GM12878 (cell line): ENCODE results near the gene PHF20. TPM values are rescaled to one million over a fixed set of nuclear protein-coding genes. Genes with fewer than 3 reads are reported as not detected.

ENCODE experiments used
- ATAC-seq: fragments of 200-7000 bp; cut with Tn5 transposase; 3 replicates; pipeline ENCODE4 v1.9.1; 2020; ENCODE audit warnings: mild to moderate bottlenecking, moderate library complexity
- BruUV-seq: library from RNA; stranded (reverse); fragments of 400-500 nt; replicated peaks from 2 replicates; lab custom pipeline; 2021; lab: Mats Ljungman, UMichigan
- CTCF ChIA-PET: fragments of 300-600 bp; sonication (Branson Sonifier 250); formaldehyde crosslinking; extraction: SDS; loops from one replicate; lab custom pipeline; 2021; ENCODE audit warnings: inconsistent platforms; lab: Yijun Ruan, JAX
- POLR2A ChIA-PET: fragments of 350-600 bp; formaldehyde crosslinking; extraction: SDS; loops from one replicate; lab custom pipeline; 2021; ENCODE audit warnings: inconsistent platforms; lab: Charles Lee
- RAD21 ChIA-PET: fragments of 300-600 bp; sonication (Branson Sonifier 250); formaldehyde crosslinking; loops from one replicate; lab custom pipeline; 2023; ENCODE audit warnings: antibody characterized with exemption; ENCODE audit not compliant: unreplicated experiment; lab: Charles Lee
- SMC1A ChIA-PET: fragments of 300-600 bp; sonication (Branson Sonifier 250); formaldehyde crosslinking; loops from one replicate; lab custom pipeline; 2023; ENCODE audit not compliant: unreplicated experiment, uncharacterized antibody; lab: Charles Lee
- DNase-seq: peaks from one replicate; pipeline ENCODE4 v3.0.0-alpha.2; 2011; ENCODE audit warnings: low read depth, low spot score
- FAIRE-seq: peaks from 3 replicates; lab custom pipeline; 2011; peaks lifted over from hg19 to GRCh38; lab: Jason Lieb, UNC
- H2AFZ ChIP-seq: 2 replicates; pipeline ENCODE4 v1.6.0; 2011; ENCODE audit warnings: low read depth, low read length, control low read depth; ENCODE audit not compliant: control insufficient read depth
- H3K27ac ChIP-seq: 2 replicates; pipeline ENCODE4 v1.5.1; 2011; ENCODE audit warnings: control low read depth; ENCODE audit not compliant: control insufficient read depth, insufficient read depth
- H3K27me3 ChIP-seq, 2 experiments: replicated peaks in 1 of 2; 2 replicates each; pipeline versions ENCODE4 v1.6.0 to v1.6.1; 2011; ENCODE audit warnings: low read length in 1 of 2; ENCODE audit not compliant: control insufficient read depth in 2 of 2, insufficient read depth in 2 of 2
- H3K36me3 ChIP-seq, 2 experiments: 2 replicates each; pipeline ENCODE4 v1.5.1; 2011; ENCODE audit warnings: low read length in 1 of 2; ENCODE audit not compliant: control insufficient read depth in 2 of 2, insufficient read depth in 2 of 2
- H3K4me1 ChIP-seq: 2 replicates; pipeline ENCODE4 v1.6.1; 2011; ENCODE audit warnings: mild to moderate bottlenecking, low read length, moderate library complexity, mixed read lengths; ENCODE audit not compliant: control insufficient read depth, insufficient read depth
- H3K4me2 ChIP-seq: 2 replicates; pipeline ENCODE4 v1.6.0; 2011; ENCODE audit warnings: control low read depth; ENCODE audit not compliant: control insufficient read depth, insufficient read depth
- H3K4me3 ChIP-seq: fragments of 200-600 bp; sonication (generic); 2 replicates; pipeline ENCODE4 v1.5.1; 2016
- H3K79me2 ChIP-seq: 2 replicates; pipeline ENCODE4 v1.6.0; 2011; ENCODE audit warnings: low read length; ENCODE audit not compliant: control insufficient read depth, insufficient read depth
- H3K9ac ChIP-seq: 2 replicates; pipeline ENCODE4 v1.8.0; 2011; ENCODE audit warnings: low read length, control low read depth, mixed read lengths; ENCODE audit not compliant: control insufficient read depth, insufficient read depth
- H3K9me3 ChIP-seq: replicated peaks from 3 replicates; pipeline ENCODE4 v1.5.1; 2011; ENCODE audit warnings: mild to moderate bottlenecking, low read length; ENCODE audit not compliant: control insufficient read depth, insufficient read depth
- H4K20me1 ChIP-seq: 2 replicates; pipeline ENCODE4 v1.6.0; 2011; ENCODE audit not compliant: control insufficient read depth, insufficient read depth
- BACH1 ChIP-seq: fragments of 450-650 bp; IDR thresholded peaks from 2 replicates; pipeline ENCODE4 v1.6.1; 2017; ENCODE audit warnings: mild to moderate bottlenecking, borderline replicate concordance
- EGR1 ChIP-seq, 2 experiments: IDR thresholded peaks; 1 replicate in 1 of 2; 2 replicates in 1 of 2; pipeline ENCODE4 v1.6.1; 2011 to 2012; ENCODE audit warnings: low read depth in 2 of 2, low read length in 2 of 2, borderline replicate concordance in 1 of 2, mild to moderate bottlenecking in 1 of 2, moderate library complexity in 1 of 2
- HCFC1 ChIP-seq: fragments of 150-350 bp; IDR thresholded peaks from 2 replicates; pipeline ENCODE4 v1.6.1; 2014; ENCODE audit warnings: low read length
- HDAC2 ChIP-seq: fragments of 200-600 bp; sonication (generic); IDR thresholded peaks from 2 replicates; pipeline ENCODE4 v1.6.1; 2017
- JUND ChIP-seq: IDR thresholded peaks from 2 replicates; pipeline ENCODE4 v1.6.1; 2012; ENCODE audit warnings: low read depth, mild to moderate bottlenecking, low read length, improper control_type of control experiment, moderate library complexity
- NFXL1 ChIP-seq: fragments of 450-650 bp; IDR thresholded peaks from 2 replicates; pipeline ENCODE4 v1.6.1; 2017; ENCODE audit warnings: antibody characterized with exemption, mild to moderate bottlenecking, borderline replicate concordance
- POU2F2 ChIP-seq: IDR thresholded peaks from 3 replicates; pipeline ENCODE4 v1.6.1; 2011; ENCODE audit warnings: low read depth, mild to moderate bottlenecking, low read length, borderline replicate concordance
- RCOR1 ChIP-seq: conservative IDR thresholded peaks from 2 replicates; pipeline ENCODE4 v1.6.1; 2012; ENCODE audit warnings: low read depth, low read length, improper control_type of control experiment
- SMARCA5 ChIP-seq: fragments of 450-650 bp; IDR thresholded peaks from 2 replicates; pipeline ENCODE4 v1.6.1; 2017; ENCODE audit warnings: mild to moderate bottlenecking
- TCF12 ChIP-seq: IDR thresholded peaks from 2 replicates; pipeline ENCODE4 v1.6.1; 2011; ENCODE audit warnings: low read depth, mild to moderate bottlenecking, low read length
- WGBS: methylation state at CpG from one replicate; pipeline ENCODE4 v1.1.6; 2016; ENCODE audit warnings: low lambda C conversion rate; ENCODE audit not compliant: insufficient replicate concordance, insufficient coverage; ENCODE audit errors: missing lambda C conversion rate; 5-methylcytosine and 5-hydroxymethylcytosine counted together
- in situ Hi-C: fragments of 300-500 bp; cut with MboI; formaldehyde crosslinking; loops from 9 replicates; pipeline ENCODE4 v1.14.3; 2018; ENCODE audit warnings: mixed read lengths
- intact Hi-C: fragments of 100-400 bp; cut with micrococcal nuclease; formaldehyde crosslinking; loops from one replicate; pipeline ENCODE4 v1.14.2; 2022; ENCODE audit not compliant: unreplicated experiment
- polyA plus RNA-seq, 11 experiments: library from polyadenylated mRNA; depleted of rRNA in 4 of 11; unstranded in 6 of 11; stranded (reverse) in 5 of 11; fragments of >200 nt; fragmentation: Nextera tagmentation in 4 of 11; fragmentation: Illumina TruSeq in 1 of 11; extraction: Ambion mirVana in 4 of 11; extraction: Trizol in 1 of 11; gene quantifications; 1 replicate in 1 of 11; 2 replicates in 10 of 11; pipeline versions ENCODE4 v1.2.1 to v1.2.3, GENCODE V29; 2011 to 2016; ENCODE audit warnings: inconsistent platforms in 2 of 11, missing spikeins in 2 of 11, low read depth in 1 of 11
- total RNA-seq, 4 experiments: library from RNA; depleted of rRNA in 3 of 4; stranded (reverse); fragments of >200 nt in 3 of 4; fragmentation: Illumina TruSeq in 1 of 4; extraction: Trizol in 1 of 4; gene quantifications; 2 replicates each; pipeline versions ENCODE4 v1.2.1 to v1.2.3, GENCODE V29; 2013 to 2021
- TF ChIP-seq, protein P1 (sequence below): fragments of 450-650 bp; IDR thresholded peaks from 2 replicates; pipeline ENCODE4 v1.6.1; 2017; ENCODE audit warnings: mild to moderate bottlenecking, moderate library complexity
- TF ChIP-seq, protein P2 (sequence below): fragments of 450-650 bp; conservative IDR thresholded peaks from 2 replicates; pipeline ENCODE4 v1.6.1; 2017; ENCODE audit warnings: mild to moderate bottlenecking, moderate library complexity
- TF ChIP-seq, protein P3 (sequence below): fragments of 450-650 bp; IDR thresholded peaks from 2 replicates; pipeline ENCODE4 v1.6.1; 2017; ENCODE audit warnings: mild to moderate bottlenecking, low read depth, inconsistent platforms; ENCODE audit not compliant: poor library complexity, severe bottlenecking

Gene PHF20
- total and polyA plus RNA-seq, 10 of the 15 experiments (the other 5 are each of a cell fraction or from before 2014, with no cell fraction given) = 31.6 to 91.2 (median 46.8) TPM

DNA sequence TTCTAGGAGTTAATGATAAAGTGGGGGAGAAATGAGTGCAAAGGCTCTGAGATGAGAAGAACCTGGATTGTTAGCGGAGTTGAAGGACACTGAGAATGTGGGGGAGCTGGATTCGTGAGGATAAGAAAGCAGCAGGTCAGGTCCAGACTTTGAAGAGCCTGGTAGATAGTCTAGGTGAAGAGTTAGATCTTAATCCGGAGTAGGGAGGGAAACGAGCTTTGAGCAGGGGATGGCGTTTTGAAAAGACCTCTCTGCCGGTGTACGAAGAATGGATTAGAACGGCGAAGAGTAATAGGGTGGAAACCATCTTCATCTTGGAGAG is 487 bp upstream of the PHF20 start:
- no peak for TF ChIP-seq EGR1 (IDR thresholded peaks at IDR 0.05; ENCODE audit: borderline replicate concordance in 1 of 2, low read depth in 2 of 2, low read length in 2 of 2)
- TF ChIP-seq, protein P1, sequence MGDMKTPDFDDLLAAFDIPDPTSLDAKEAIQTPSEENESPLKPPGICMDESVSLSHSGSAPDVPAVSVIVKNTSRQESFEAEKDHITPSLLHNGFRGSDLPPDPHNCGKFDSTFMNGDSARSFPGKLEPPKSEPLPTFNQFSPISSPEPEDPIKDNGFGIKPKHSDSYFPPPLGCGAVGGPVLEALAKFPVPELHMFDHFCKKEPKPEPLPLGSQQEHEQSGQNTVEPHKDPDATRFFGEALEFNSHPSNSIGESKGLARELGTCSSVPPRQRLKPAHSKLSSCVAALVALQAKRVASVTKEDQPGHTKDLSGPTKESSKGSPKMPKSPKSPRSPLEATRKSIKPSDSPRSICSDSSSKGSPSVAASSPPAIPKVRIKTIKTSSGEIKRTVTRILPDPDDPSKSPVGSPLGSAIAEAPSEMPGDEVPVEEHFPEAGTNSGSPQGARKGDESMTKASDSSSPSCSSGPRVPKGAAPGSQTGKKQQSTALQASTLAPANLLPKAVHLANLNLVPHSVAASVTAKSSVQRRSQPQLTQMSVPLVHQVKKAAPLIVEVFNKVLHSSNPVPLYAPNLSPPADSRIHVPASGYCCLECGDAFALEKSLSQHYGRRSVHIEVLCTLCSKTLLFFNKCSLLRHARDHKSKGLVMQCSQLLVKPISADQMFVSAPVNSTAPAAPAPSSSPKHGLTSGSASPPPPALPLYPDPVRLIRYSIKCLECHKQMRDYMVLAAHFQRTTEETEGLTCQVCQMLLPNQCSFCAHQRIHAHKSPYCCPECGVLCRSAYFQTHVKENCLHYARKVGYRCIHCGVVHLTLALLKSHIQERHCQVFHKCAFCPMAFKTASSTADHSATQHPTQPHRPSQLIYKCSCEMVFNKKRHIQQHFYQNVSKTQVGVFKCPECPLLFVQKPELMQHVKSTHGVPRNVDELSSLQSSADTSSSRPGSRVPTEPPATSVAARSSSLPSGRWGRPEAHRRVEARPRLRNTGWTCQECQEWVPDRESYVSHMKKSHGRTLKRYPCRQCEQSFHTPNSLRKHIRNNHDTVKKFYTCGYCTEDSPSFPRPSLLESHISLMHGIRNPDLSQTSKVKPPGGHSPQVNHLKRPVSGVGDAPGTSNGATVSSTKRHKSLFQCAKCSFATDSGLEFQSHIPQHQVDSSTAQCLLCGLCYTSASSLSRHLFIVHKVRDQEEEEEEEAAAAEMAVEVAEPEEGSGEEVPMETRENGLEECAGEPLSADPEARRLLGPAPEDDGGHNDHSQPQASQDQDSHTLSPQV = no peak
- no peak for TF ChIP-seq RCOR1
- TF ChIP-seq HCFC1 = no peak
- no peak for TF ChIP-seq SMARCA5
- TF ChIP-seq, protein P2, sequence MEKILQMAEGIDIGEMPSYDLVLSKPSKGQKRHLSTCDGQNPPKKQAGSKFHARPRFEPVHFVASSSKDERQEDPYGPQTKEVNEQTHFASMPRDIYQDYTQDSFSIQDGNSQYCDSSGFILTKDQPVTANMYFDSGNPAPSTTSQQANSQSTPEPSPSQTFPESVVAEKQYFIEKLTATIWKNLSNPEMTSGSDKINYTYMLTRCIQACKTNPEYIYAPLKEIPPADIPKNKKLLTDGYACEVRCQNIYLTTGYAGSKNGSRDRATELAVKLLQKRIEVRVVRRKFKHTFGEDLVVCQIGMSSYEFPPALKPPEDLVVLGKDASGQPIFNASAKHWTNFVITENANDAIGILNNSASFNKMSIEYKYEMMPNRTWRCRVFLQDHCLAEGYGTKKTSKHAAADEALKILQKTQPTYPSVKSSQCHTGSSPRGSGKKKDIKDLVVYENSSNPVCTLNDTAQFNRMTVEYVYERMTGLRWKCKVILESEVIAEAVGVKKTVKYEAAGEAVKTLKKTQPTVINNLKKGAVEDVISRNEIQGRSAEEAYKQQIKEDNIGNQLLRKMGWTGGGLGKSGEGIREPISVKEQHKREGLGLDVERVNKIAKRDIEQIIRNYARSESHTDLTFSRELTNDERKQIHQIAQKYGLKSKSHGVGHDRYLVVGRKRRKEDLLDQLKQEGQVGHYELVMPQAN = no peak
- TF ChIP-seq BACH1 = no peak
- TF ChIP-seq POU2F2 = no peak
- TF ChIP-seq, protein P3, sequence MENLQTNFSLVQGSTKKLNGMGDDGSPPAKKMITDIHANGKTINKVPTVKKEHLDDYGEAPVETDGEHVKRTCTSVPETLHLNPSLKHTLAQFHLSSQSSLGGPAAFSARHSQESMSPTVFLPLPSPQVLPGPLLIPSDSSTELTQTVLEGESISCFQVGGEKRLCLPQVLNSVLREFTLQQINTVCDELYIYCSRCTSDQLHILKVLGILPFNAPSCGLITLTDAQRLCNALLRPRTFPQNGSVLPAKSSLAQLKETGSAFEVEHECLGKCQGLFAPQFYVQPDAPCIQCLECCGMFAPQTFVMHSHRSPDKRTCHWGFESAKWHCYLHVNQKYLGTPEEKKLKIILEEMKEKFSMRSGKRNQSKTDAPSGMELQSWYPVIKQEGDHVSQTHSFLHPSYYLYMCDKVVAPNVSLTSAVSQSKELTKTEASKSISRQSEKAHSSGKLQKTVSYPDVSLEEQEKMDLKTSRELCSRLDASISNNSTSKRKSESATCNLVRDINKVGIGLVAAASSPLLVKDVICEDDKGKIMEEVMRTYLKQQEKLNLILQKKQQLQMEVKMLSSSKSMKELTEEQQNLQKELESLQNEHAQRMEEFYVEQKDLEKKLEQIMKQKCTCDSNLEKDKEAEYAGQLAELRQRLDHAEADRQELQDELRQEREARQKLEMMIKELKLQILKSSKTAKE = no peak
- no peak for TF ChIP-seq JUND
- TF ChIP-seq HDAC2 = no peak
- no peak for TF ChIP-seq TCF12
- TF ChIP-seq NFXL1 = no peak
- Histone ChIP-seq H3K9me3 (no peaks in the 10 kb centered on the region), H3K4me3 (no peak overlapping the region; the same call in 1 of the 2 replicates), H3K27ac (peak overlapping the region; percentile 45), H3K9ac (no peak overlapping the region), H3K27me3 (no peaks in the 10 kb centered on the region), H3K79me2 (peaks cover 40% of the 10 kb centered on the region), H3K36me3 (peaks cover 0 to 5% of the 10 kb centered on the region in 2 experiments; a peak in 1 of 4 replicates), H3K4me1 (peaks cover 30% of the 10 kb centered on the region), H3K4me2 (peak overlapping the region; percentile 78), H2AFZ (peak overlapping the region; percentile 90), H4K20me1 (no peaks in the 10 kb centered on the region)
- intact Hi-C loops (no loop called here), in situ Hi-C loops (no loop called here)
- no peak for DNase-seq
- ChIA-PET CTCF (interaction anchor here (6.4 kb wide), 1 partner anchor 29 kb away, joined by 69 read pairs; the partner anchor contains the start of gene RBM39), POLR2A (interaction anchor here (0.6 to 11.5 kb wide), 3 partner anchors 29 to 1026 kb away, joined by 3 to 214 read pairs (median 5); partner anchors contain the start of genes RBM39 and SCAND1), SMC1A (interaction anchor here (1.0 to 8.7 kb wide), 4 partner anchors 27 to 183 kb away, joined by 3 to 151 read pairs (median 4); partner anchors contain the start of genes RBM39 and SCAND1), RAD21 (interaction anchor here (0.9 to 7.3 kb wide), 4 partner anchors 27 to 181 kb away, joined by 3 to 157 read pairs (median 4); partner anchors contain the start of gene RBM39)
- ATAC-seq = no peak
- BruUV-seq = no TSS peak
- no peak for FAIRE-seq
- WGBS = 81% methylated on average over 9 of the region's 9 CpGs
